HFFc6 (cell line): ENCODE data around the gene PEF1. TPM values are rescaled to one million over a fixed set of nuclear protein-coding genes. Genes with fewer than 3 reads are reported as not detected.

Experiments used
- DNase-seq: peaks from one replicate; pipeline ENCODE4 v3.0.0-alpha.2; 2018
- H3K27ac Mint-ChIP-seq: 2 replicates; pipeline ENCODE4 v1.8.0; 2020; ENCODE audit warnings: mild to moderate bottlenecking, mixed read lengths
- H3K27me3 Mint-ChIP-seq: 2 replicates; pipeline ENCODE4 v1.8.0; 2021; ENCODE audit warnings: mild to moderate bottlenecking, moderate library complexity, mixed read lengths; ENCODE audit not compliant: insufficient read depth
- H3K36me3 Mint-ChIP-seq: 2 replicates; pipeline ENCODE4 v1.8.0; 2021; ENCODE audit warnings: low read depth, mixed read lengths
- H3K4me1 Mint-ChIP-seq: 2 replicates; pipeline ENCODE4 v1.8.0; 2020; ENCODE audit warnings: low read depth, mixed read lengths
- H3K4me3 Mint-ChIP-seq: 2 replicates; pipeline ENCODE4 v1.8.0; 2020; ENCODE audit warnings: mild to moderate bottlenecking, moderate library complexity, mixed read lengths
- H3K9me3 Mint-ChIP-seq: 2 replicates; pipeline ENCODE4 v1.8.0; 2020; ENCODE audit warnings: mild to moderate bottlenecking, mixed read lengths
- total RNA-seq, 6 experiments: library from RNA; stranded (reverse); fragmentation: NEBNext Ultra II Directional; extraction: Animal tissue kit (Norgen Biotek cat#: 25700); gene quantifications; 2 replicates in 1 of 6; 3 replicates in 5 of 6; pipeline ENCODE4 v1.2.3, GENCODE V29; 2021
- TF ChIP-seq, protein P1 (sequence below): fragments of 200-600 bp; sonication (generic); IDR thresholded peaks from 2 replicates; pipeline ENCODE4 v1.5.0; 2021; ENCODE audit warnings: antibody characterized with exemption, mild to moderate bottlenecking

PEF1 gene
- total RNA-seq, 6 experiments from 2014 or later = 65.8 to 81.3 (median 69.3) TPM

- H3K27me3 Mint-ChIP-seq = peaks cover 5% of the 10 kb centered on the region
- H3K9me3 Mint-ChIP-seq = no peaks in the 10 kb centered on the region
- no peak overlapping the region for H3K4me3 Mint-ChIP-seq
- peaks cover 26% of the 10 kb centered on the region for H3K36me3 Mint-ChIP-seq
- H3K27ac Mint-ChIP-seq = no peak overlapping the region
- no peak for DNase-seq
- peaks cover 35% of the 10 kb centered on the region for H3K4me1 Mint-ChIP-seq
- TF ChIP-seq, protein P1, sequence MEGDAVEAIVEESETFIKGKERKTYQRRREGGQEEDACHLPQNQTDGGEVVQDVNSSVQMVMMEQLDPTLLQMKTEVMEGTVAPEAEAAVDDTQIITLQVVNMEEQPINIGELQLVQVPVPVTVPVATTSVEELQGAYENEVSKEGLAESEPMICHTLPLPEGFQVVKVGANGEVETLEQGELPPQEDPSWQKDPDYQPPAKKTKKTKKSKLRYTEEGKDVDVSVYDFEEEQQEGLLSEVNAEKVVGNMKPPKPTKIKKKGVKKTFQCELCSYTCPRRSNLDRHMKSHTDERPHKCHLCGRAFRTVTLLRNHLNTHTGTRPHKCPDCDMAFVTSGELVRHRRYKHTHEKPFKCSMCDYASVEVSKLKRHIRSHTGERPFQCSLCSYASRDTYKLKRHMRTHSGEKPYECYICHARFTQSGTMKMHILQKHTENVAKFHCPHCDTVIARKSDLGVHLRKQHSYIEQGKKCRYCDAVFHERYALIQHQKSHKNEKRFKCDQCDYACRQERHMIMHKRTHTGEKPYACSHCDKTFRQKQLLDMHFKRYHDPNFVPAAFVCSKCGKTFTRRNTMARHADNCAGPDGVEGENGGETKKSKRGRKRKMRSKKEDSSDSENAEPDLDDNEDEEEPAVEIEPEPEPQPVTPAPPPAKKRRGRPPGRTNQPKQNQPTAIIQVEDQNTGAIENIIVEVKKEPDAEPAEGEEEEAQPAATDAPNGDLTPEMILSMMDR = no peak
These were observed 27.0 kb upstream of the PEF1 start for GRCh38 chr1:31671561-31672201.

DNA sequence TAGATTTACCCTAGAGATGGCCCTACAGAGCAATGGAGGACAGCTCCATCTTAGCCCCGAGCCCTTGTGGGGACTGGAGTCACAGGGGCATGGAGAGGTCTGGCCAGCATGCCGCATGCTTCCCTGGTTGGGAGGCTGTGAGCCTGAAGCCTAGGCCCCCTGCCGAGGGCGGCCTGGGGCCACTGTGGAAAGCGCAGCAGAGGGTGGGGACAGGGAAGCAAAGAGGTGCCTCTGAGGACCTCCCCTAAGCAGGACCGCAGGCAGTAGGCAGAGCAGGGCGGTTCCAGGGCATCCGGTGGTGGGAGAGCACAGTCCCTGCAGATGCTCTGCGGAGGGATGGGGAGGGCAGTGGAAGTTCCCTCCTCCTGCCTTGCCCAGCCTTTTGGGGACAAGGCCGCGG is 26.5 kb upstream of the PEF1 start:
- Mint-ChIP-seq H3K27ac (no peak overlapping the region), H3K4me1 (peaks cover 40% of the 10 kb centered on the region), H3K27me3 (peaks cover 5% of the 10 kb centered on the region), H3K9me3 (no peaks in the 10 kb centered on the region), H3K4me3 (no peak overlapping the region), H3K36me3 (peaks cover 30% of the 10 kb centered on the region)
- no peak for DNase-seq
- TF ChIP-seq, protein P1 = no peak

- no peak overlapping the region for H3K4me3 Mint-ChIP-seq
- no peak for DNase-seq
- peaks cover 40% of the 10 kb centered on the region for H3K4me1 Mint-ChIP-seq
- TF ChIP-seq, protein P1 = no peak
- H3K27ac Mint-ChIP-seq = no peak overlapping the region
- peaks cover 32% of the 10 kb centered on the region for H3K36me3 Mint-ChIP-seq
- H3K27me3 Mint-ChIP-seq = peaks cover 5% of the 10 kb centered on the region
- H3K9me3 Mint-ChIP-seq = no peaks in the 10 kb centered on the region
These were observed 25.9 kb upstream of the PEF1 start for GRCh38 chr1:31670593-31670964.

DNA sequence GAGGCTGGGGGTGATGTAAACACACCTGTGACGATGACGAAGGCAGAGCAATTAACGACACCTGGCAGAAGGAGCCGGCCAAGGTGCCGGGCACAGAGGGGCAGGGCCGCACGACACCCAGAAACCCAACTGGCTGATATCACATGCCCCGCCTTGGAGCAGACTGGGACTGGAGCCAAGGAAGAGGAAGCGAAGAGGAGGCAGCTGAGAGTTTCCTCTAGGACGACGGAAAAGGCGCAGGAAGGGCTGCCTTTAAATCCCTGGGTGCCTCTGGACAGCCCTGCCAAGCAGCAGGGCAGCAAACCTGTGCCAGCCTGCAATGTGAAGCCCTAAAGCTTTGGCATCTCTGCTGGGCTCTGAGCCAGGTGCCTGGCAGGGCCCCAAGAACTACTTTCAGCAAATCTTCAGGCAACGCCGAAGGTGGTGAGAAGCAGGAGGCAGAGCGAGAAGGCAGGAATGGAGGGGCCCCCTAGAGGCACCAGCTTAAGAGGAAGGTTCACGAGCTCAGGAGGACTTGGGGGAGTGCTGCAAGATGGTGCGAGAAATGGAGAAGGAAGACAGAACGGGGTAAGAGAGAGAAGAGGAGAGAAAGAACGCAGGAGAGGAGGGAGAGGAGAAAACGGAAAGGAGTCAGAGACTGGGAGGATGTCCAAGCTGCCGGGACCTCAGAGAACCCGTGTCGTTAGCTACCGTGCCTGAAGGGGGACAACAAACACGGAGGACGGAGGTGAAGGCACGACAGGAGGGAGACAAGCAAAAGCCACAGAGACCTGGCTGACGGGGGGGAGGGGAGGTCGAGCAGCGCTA is 25.3 kb upstream of the PEF1 start:
- TF ChIP-seq, protein P1 = peak; percentile 31
- H3K27me3 Mint-ChIP-seq = peaks cover 5% of the 10 kb centered on the region
- peaks cover 34% of the 10 kb centered on the region for H3K4me1 Mint-ChIP-seq
- no peak overlapping the region; the same call in 1 of the 2 replicates for H3K27ac Mint-ChIP-seq
- H3K9me3 Mint-ChIP-seq = no peaks in the 10 kb centered on the region
- peaks cover 32% of the 10 kb centered on the region for H3K36me3 Mint-ChIP-seq
- DNase-seq = no peak
- H3K4me3 Mint-ChIP-seq = no peak overlapping the region

- Mint-ChIP-seq H3K4me3 (no peak overlapping the region), H3K4me1 (peaks cover 28% of the 10 kb centered on the region), H3K36me3 (peaks cover 32% of the 10 kb centered on the region), H3K27ac (no peak overlapping the region), H3K27me3 (peaks cover 3% of the 10 kb centered on the region), H3K9me3 (no peaks in the 10 kb centered on the region)
- DNase-seq = no peak
- TF ChIP-seq, protein P1 = no peak
These were observed 24.7 kb upstream of the PEF1 start for GRCh38 chr1:31669433-31669785.
